Endothelial cell of umbilical vein (primary cell): ENCODE results near the gene PRSS56. TPM values are rescaled to one million over a fixed set of nuclear protein-coding genes. Genes with fewer than 3 reads are reported as not detected.

ENCODE experiments used
- BruUV-seq: library from RNA; stranded (reverse); fragments of 400-500 nt; replicated peaks from 2 replicates; lab custom pipeline; 2021; lab: Mats Ljungman, UMichigan
- CTCF ChIA-PET: fragments of 300-600, 350-600 bp; sonication (Branson Sonifier 250); formaldehyde crosslinking; loops from one replicate; lab custom pipeline; 2021; ENCODE audit warnings: antibody characterized with exemption, inconsistent platforms; lab: Charles Lee
- POLR2A ChIA-PET: fragments of 300-600, 350-600 bp; sonication (Branson Sonifier 250); formaldehyde crosslinking; loops from one replicate; lab custom pipeline; 2021; ENCODE audit warnings: antibody characterized with exemption, inconsistent platforms; lab: Charles Lee
- DNase-seq: peaks from one replicate; pipeline ENCODE4 v3.0.0-alpha.2; 2011; ENCODE audit warnings: low read depth, low spot score
- FAIRE-seq: peaks from 2 replicates; lab custom pipeline; 2011; peaks lifted over from hg19 to GRCh38; lab: Jason Lieb, UNC
- H2AFZ ChIP-seq: 2 replicates; pipeline ENCODE4 v1.6.0; 2012; ENCODE audit warnings: low read depth, low read length, control low read depth, inconsistent platforms
- H3K27ac ChIP-seq: 2 replicates; pipeline ENCODE4 v1.5.1; 2011; ENCODE audit warnings: low read depth, mild to moderate bottlenecking, control low read depth, low read length, moderate library complexity; ENCODE audit not compliant: insufficient read depth
- H3K27me3 ChIP-seq, 2 experiments: 2 replicates each; pipeline versions ENCODE4 v1.6.0 to v1.6.1; 2011; ENCODE audit warnings: low read length in 2 of 2, mixed read lengths in 1 of 2; ENCODE audit not compliant: control insufficient read depth in 2 of 2, insufficient read depth in 2 of 2
- H3K36me3 ChIP-seq, 2 experiments: 2 replicates in 1 of 2; 3 replicates in 1 of 2; pipeline ENCODE4 v1.5.1; 2011; ENCODE audit warnings: low read length in 2 of 2, mild to moderate bottlenecking in 1 of 2, moderate library complexity in 1 of 2; ENCODE audit not compliant: control insufficient read depth in 2 of 2, insufficient read depth in 2 of 2; ENCODE audit errors: extremely low read depth in 1 of 2
- H3K4me1 ChIP-seq: 3 replicates; pipeline ENCODE4 v1.5.1; 2011; ENCODE audit warnings: mild to moderate bottlenecking, low read length; ENCODE audit not compliant: control insufficient read depth, insufficient read depth; ENCODE audit errors: extremely low read depth
- H3K4me2 ChIP-seq: 2 replicates; pipeline ENCODE4 v1.6.1; 2011; ENCODE audit warnings: low read length, control low read depth, mixed read lengths; ENCODE audit not compliant: insufficient read depth
- H3K4me3 ChIP-seq, 3 experiments: fragments of 200-600 bp in 1 of 3; sonication (generic), shearing (Covaris generic) in 1 of 3; replicated peaks in 1 of 3; 2 replicates each; pipeline ENCODE4 v1.5.1; 2011 to 2016; ENCODE audit warnings: control low read depth in 3 of 3, low read length in 3 of 3, mild to moderate bottlenecking in 2 of 3, inconsistent platforms in 1 of 3, low read depth in 1 of 3, moderate library complexity in 1 of 3; ENCODE audit not compliant: insufficient read depth in 1 of 3
- H3K79me2 ChIP-seq: 2 replicates; pipeline ENCODE4 v1.6.0; 2012; ENCODE audit warnings: low read length, inconsistent platforms; ENCODE audit not compliant: control insufficient read depth, insufficient read depth
- H3K9ac ChIP-seq: replicated peaks from 2 replicates; pipeline ENCODE3; 2011; ENCODE audit warnings: low read length, control low read depth; ENCODE audit not compliant: insufficient read depth; ENCODE audit errors: extremely low read depth
- H3K9me1 ChIP-seq: replicated peaks from 3 replicates; pipeline ENCODE4 v1.6.0; 2011; ENCODE audit warnings: mild to moderate bottlenecking, low read length; ENCODE audit not compliant: control insufficient read depth, insufficient read depth; ENCODE audit errors: extremely low read depth
- H3K9me3 ChIP-seq: replicated peaks from 2 replicates; pipeline ENCODE4 v1.5.1; 2012; ENCODE audit warnings: low read length, inconsistent platforms; ENCODE audit not compliant: control insufficient read depth, insufficient read depth
- H4K20me1 ChIP-seq: replicated peaks from 2 replicates; pipeline ENCODE3; 2011; ENCODE audit warnings: mild to moderate bottlenecking, low read length; ENCODE audit not compliant: control insufficient read depth, insufficient read depth; ENCODE audit errors: extremely low read depth
- CTCF ChIP-seq, 2 donors: IDR thresholded peaks; 1 replicate in 1 of 2; 2 replicates in 1 of 2; pipeline ENCODE4 v1.5.1; 2011; ENCODE audit warnings: low read length in 2 of 2, mild to moderate bottlenecking in 2 of 2, moderate library complexity in 2 of 2, control low read depth in 1 of 2, inconsistent platforms in 1 of 2, low read depth in 1 of 2; ENCODE audit not compliant: insufficient read depth in 1 of 2; ENCODE audit errors: extremely low read depth in 1 of 2
- EZH2 ChIP-seq: IDR thresholded peaks from 2 replicates; pipeline ENCODE4 v1.6.1; 2012; ENCODE audit warnings: borderline replicate concordance, low read depth, mild to moderate bottlenecking, moderate library complexity, low read length, inconsistent platforms; ENCODE audit not compliant: severe bottlenecking
- FOS ChIP-seq: IDR thresholded peaks from 2 replicates; pipeline ENCODE4 v1.6.1; 2011; ENCODE audit warnings: mild to moderate bottlenecking, low read length, moderate library complexity, borderline replicate concordance; ENCODE audit not compliant: insufficient read depth
- GATA2 ChIP-seq: IDR thresholded peaks from 2 replicates; pipeline ENCODE4 v1.7.0; 2011; ENCODE audit warnings: low read depth, mild to moderate bottlenecking, moderate library complexity, mixed read lengths, low read length; ENCODE audit not compliant: insufficient read length, insufficient read depth
- JUN ChIP-seq: IDR thresholded peaks from 2 replicates; pipeline ENCODE4 v1.6.1; 2011; ENCODE audit warnings: borderline replicate concordance, low read depth; ENCODE audit not compliant: insufficient read length, insufficient read depth
- MAX ChIP-seq: IDR thresholded peaks from 2 replicates; pipeline ENCODE4 v1.6.1; 2011; ENCODE audit not compliant: insufficient read depth, insufficient read length
- MYC ChIP-seq: IDR thresholded peaks from one replicate; pipeline ENCODE4 v1.6.1; 2011; ENCODE audit warnings: mild to moderate bottlenecking, low read depth, low read length
- POLR2A ChIP-seq: IDR thresholded peaks from 2 replicates; pipeline ENCODE4 v1.6.1; 2012; ENCODE audit warnings: low read depth, mild to moderate bottlenecking, control low read depth, low read length
- POLR2AphosphoS5 ChIP-seq: IDR thresholded peaks from 2 replicates; pipeline ENCODE4 v1.6.1; 2012; ENCODE audit warnings: low read depth, mild to moderate bottlenecking, control low read depth, low read length, moderate library complexity; ENCODE audit not compliant: insufficient read depth
- dilution Hi-C: fragments of 300-500 bp; cut with MboI; formaldehyde crosslinking; loops from one replicate; pipeline ENCODE4 v1.15.0; 2019; ENCODE audit warnings: low sequenced_read_pairs; ENCODE audit not compliant: extremely low pct_ligation_motif_present
- intact Hi-C: fragments of 100-400 bp; cut with micrococcal nuclease; formaldehyde crosslinking; loops from one replicate; pipeline ENCODE4 v1.10.0; 2022
- polyA plus RNA-seq, 4 experiments: library from polyadenylated mRNA; depleted of rRNA in 3 of 4; stranded (reverse) in 3 of 4; unstranded in 1 of 4; fragments of >200 nt; gene quantifications; 2 replicates each; pipeline versions ENCODE4 v1.2.1 to v1.2.3, GENCODE V29; 2011 to 2012; ENCODE audit warnings: missing spikeins in 1 of 4
- total RNA-seq: library from RNA; stranded (reverse); gene quantifications from 2 replicates; pipeline ENCODE4 v1.2.3, GENCODE V29; 2021

The PRSS56 gene
- total and polyA plus RNA-seq, 2 donors (not counting 3 experiments of a cell fraction or from before 2014, with no cell fraction given): not detected

GRCh38 chr2:232573042-232573441 lies 52.9 kb downstream of the PRSS56 start:
- peaks cover 13 to 35% of the 10 kb centered on the region in 2 experiments for H3K36me3 ChIP-seq
- H3K27ac ChIP-seq: no peak overlapping the region
- H3K4me1 ChIP-seq: no peaks in the 10 kb centered on the region
- H3K4me2 ChIP-seq: no peak overlapping the region
- dilution Hi-C loops (no loop called here), intact Hi-C loops (no loop called here)
- H3K9me1 ChIP-seq: no peaks in the 10 kb centered on the region
- DNase-seq (no peak), FAIRE-seq (no peak)
- no peaks in the 10 kb centered on the region for H3K79me2 ChIP-seq
- no peaks in the 10 kb centered on the region for H3K27me3 ChIP-seq
- H3K4me3 ChIP-seq: no peak overlapping the region
- no peaks in the 10 kb centered on the region for H3K9me3 ChIP-seq
- no peak for TF ChIP-seq MYC
- no peak for TF ChIP-seq FOS
- no peak for TF ChIP-seq GATA2
- no peak for TF ChIP-seq MAX
- TF ChIP-seq EZH2: no peak
- TF ChIP-seq POLR2AphosphoS5: no peak
- TF ChIP-seq JUN: no peak
- TF ChIP-seq POLR2A: no peak
- TF ChIP-seq CTCF (IDR thresholded peaks at IDR 0.05; ENCODE audit: extremely low read depth in 1 of 2, insufficient read depth in 1 of 2, low read depth in 1 of 2, low read length in 2 of 2): no peak
- POLR2A ChIA-PET: no interaction called here
- no peak overlapping the region for H3K9ac ChIP-seq
- CTCF ChIA-PET: no interaction called here
- no TSS peak for BruUV-seq
- no peak overlapping the region for H2AFZ ChIP-seq
- no peaks in the 10 kb centered on the region for H4K20me1 ChIP-seq
